H9 (cell line): ENCODE results near the gene PLCB1. TPM values are rescaled to one million over a fixed set of nuclear protein-coding genes. Genes with fewer than 3 reads are reported as not detected.

ENCODE experiments used
- DNase-seq: peaks from one replicate; pipeline ENCODE4 v3.0.0-alpha.2; 2017
- H2AFZ ChIP-seq: one replicate; pipeline ENCODE4 v1.6.1; 2013; ENCODE audit warnings: mild to moderate bottlenecking, low read length, control low read depth, moderate library complexity
- H2AK5ac ChIP-seq: 2 replicates; pipeline ENCODE4 v1.6.1; 2013; ENCODE audit warnings: low read length, control low read depth, mixed read lengths; ENCODE audit not compliant: insufficient read length
- H2BK120ac ChIP-seq: one replicate; pipeline ENCODE4 v1.6.1; 2013; ENCODE audit warnings: low read depth, mild to moderate bottlenecking, low read length, control low read depth, inconsistent platforms; ENCODE audit not compliant: poor library complexity, severe bottlenecking
- H2BK12ac ChIP-seq: 2 replicates; pipeline ENCODE4 v1.6.1; 2013; ENCODE audit warnings: low read length, control low read depth, mixed read lengths, low read depth; ENCODE audit not compliant: insufficient read length
- H2BK15ac ChIP-seq: 2 replicates; pipeline ENCODE4 v1.6.1; 2013; ENCODE audit warnings: low read depth, low read length, control low read depth
- H2BK20ac ChIP-seq: one replicate; pipeline ENCODE4 v1.6.1; 2013; ENCODE audit warnings: low read depth, mild to moderate bottlenecking, low read length, control low read depth, inconsistent platforms; ENCODE audit not compliant: poor library complexity, severe bottlenecking
- H2BK5ac ChIP-seq: 2 replicates; pipeline ENCODE4 v1.6.1; 2013; ENCODE audit warnings: low read length, control low read depth, mixed read lengths; ENCODE audit not compliant: insufficient read length
- H3K14ac ChIP-seq: 2 replicates; pipeline ENCODE4 v1.6.1; 2013; ENCODE audit warnings: low read length, control low read depth; ENCODE audit not compliant: insufficient read depth
- H3K18ac ChIP-seq: 2 replicates; pipeline ENCODE4 v1.6.1; 2013; ENCODE audit warnings: low read depth, mild to moderate bottlenecking, mixed read lengths, low read length, control low read depth; ENCODE audit not compliant: insufficient read length
- H3K23ac ChIP-seq: 2 replicates; pipeline ENCODE4 v1.6.1; 2013; ENCODE audit warnings: low read length, control low read depth, mixed read lengths, low read depth; ENCODE audit not compliant: insufficient read length
- H3K23me2 ChIP-seq: 2 replicates; pipeline ENCODE4 v1.6.1; 2013; ENCODE audit warnings: low read depth, mild to moderate bottlenecking, mixed read lengths, low read length, control low read depth; ENCODE audit not compliant: insufficient read length, poor library complexity, severe bottlenecking
- H3K27ac ChIP-seq: 2 replicates; pipeline ENCODE4 v1.5.1; 2013; ENCODE audit warnings: low read length, control low read depth, mixed read lengths, low read depth; ENCODE audit not compliant: insufficient read length
- H3K27me3 ChIP-seq: 2 replicates; pipeline ENCODE4 v1.6.1; 2013; ENCODE audit warnings: low read length, control low read depth, inconsistent platforms; ENCODE audit not compliant: insufficient read depth
- H3K4ac ChIP-seq: 2 replicates; pipeline ENCODE4 v1.6.1; 2013; ENCODE audit warnings: low read depth, mild to moderate bottlenecking, control low read depth, inconsistent platforms, low read length, moderate library complexity
- H3K4me1 ChIP-seq: 2 replicates; pipeline ENCODE4 v1.6.1; 2013; ENCODE audit warnings: low read length, control low read depth, inconsistent platforms; ENCODE audit not compliant: insufficient read depth
- H3K4me2 ChIP-seq: 2 replicates; pipeline ENCODE4 v1.6.1; 2013; ENCODE audit warnings: low read length, control low read depth, mixed read lengths; ENCODE audit not compliant: insufficient read length, insufficient read depth
- H3K56ac ChIP-seq: 2 replicates; pipeline ENCODE4 v1.6.1; 2013; ENCODE audit warnings: low read depth, mild to moderate bottlenecking, mixed read lengths, low read length, control low read depth; ENCODE audit not compliant: insufficient read length
- H3K79me1 ChIP-seq: 2 replicates; pipeline ENCODE4 v1.6.1; 2013; ENCODE audit warnings: low read depth, mild to moderate bottlenecking, moderate library complexity, low read length, control low read depth, inconsistent platforms; ENCODE audit not compliant: insufficient read depth, poor library complexity, severe bottlenecking
- H3K79me2 ChIP-seq: 2 replicates; pipeline ENCODE4 v1.6.1; 2013; ENCODE audit warnings: low read length, control low read depth, inconsistent platforms; ENCODE audit not compliant: insufficient read depth
- H3K9ac ChIP-seq: 2 replicates; pipeline ENCODE4 v1.6.1; 2013; ENCODE audit warnings: low read length, control low read depth, mixed read lengths; ENCODE audit not compliant: insufficient read length; ENCODE audit errors: extremely low read depth
- H3K9me3 ChIP-seq: one replicate; pipeline ENCODE4 v1.6.1; 2013; ENCODE audit warnings: low read depth, low read length, inconsistent platforms; ENCODE audit not compliant: control insufficient read depth
- H3T11ph ChIP-seq: one replicate; pipeline ENCODE4 v1.6.1; 2013; ENCODE audit warnings: mild to moderate bottlenecking, low read length, control low read depth, inconsistent platforms
- H4K20me1 ChIP-seq: one replicate; pipeline ENCODE4 v1.6.1; 2013; ENCODE audit not compliant: control insufficient read depth, insufficient read length, insufficient read depth
- H4K5ac ChIP-seq: 2 replicates; pipeline ENCODE4 v1.6.1; 2013; ENCODE audit warnings: low read depth, mild to moderate bottlenecking, mixed read lengths, low read length, control low read depth; ENCODE audit not compliant: insufficient read length
- H4K8ac ChIP-seq: replicated peaks from 2 replicates; pipeline ENCODE4 v1.6.1; 2013; ENCODE audit warnings: low read length, control low read depth, mixed read lengths, low read depth; ENCODE audit not compliant: insufficient read length
- H4K91ac ChIP-seq: 2 replicates; pipeline ENCODE4 v1.6.1; 2013; ENCODE audit warnings: low read depth, mild to moderate bottlenecking, moderate library complexity, mixed read lengths, low read length, control low read depth; ENCODE audit not compliant: insufficient read length
- H3K27ac Mint-ChIP-seq, 3 experiments: 2 replicates in 2 of 3; 3 replicates in 1 of 3; pipeline ENCODE4 v1.8.0; 2020 to 2021; ENCODE audit warnings: mixed read lengths in 3 of 3, mild to moderate bottlenecking in 1 of 3, moderate library complexity in 1 of 3
- H3K27me3 Mint-ChIP-seq: 2 replicates; pipeline ENCODE4 v1.8.0; 2021; ENCODE audit warnings: low read depth, mild to moderate bottlenecking, moderate library complexity, mixed read lengths
- H3K36me3 Mint-ChIP-seq, 3 experiments: 2 replicates in 2 of 3; 3 replicates in 1 of 3; pipeline ENCODE4 v1.8.0; 2020 to 2021; ENCODE audit warnings: low read depth in 3 of 3, mixed read lengths in 3 of 3; ENCODE audit not compliant: insufficient read depth in 1 of 3
- H3K4me1 Mint-ChIP-seq, 2 experiments: 2 replicates each; pipeline ENCODE4 v1.8.0; 2020; ENCODE audit warnings: mixed read lengths in 2 of 2
- H3K4me3 Mint-ChIP-seq, 2 experiments: 2 replicates in 1 of 2; 3 replicates in 1 of 2; pipeline ENCODE4 v1.8.0; 2020 to 2021; ENCODE audit warnings: mild to moderate bottlenecking in 2 of 2, mixed read lengths in 2 of 2, moderate library complexity in 1 of 2
- H3K9me3 Mint-ChIP-seq, 2 experiments: 2 replicates in 1 of 2; 3 replicates in 1 of 2; pipeline ENCODE4 v1.8.0; 2020; ENCODE audit warnings: mild to moderate bottlenecking in 2 of 2, mixed read lengths in 2 of 2, moderate library complexity in 1 of 2
- WGBS: extraction: QIAGEN DNeasy Blood & Tissue Kit; methylation state at CpG from one replicate; pipeline ENCODE4 v1.1.7; 2013; ENCODE audit warnings: missing lambda C conversion rate, low lambda C conversion rate, mixed read lengths; ENCODE audit not compliant: insufficient read length; ENCODE audit errors: extremely low coverage; 5-methylcytosine and 5-hydroxymethylcytosine counted together
- total RNA-seq: library from RNA; stranded (reverse); gene quantifications from 2 replicates; pipeline ENCODE4 v1.2.1, GENCODE V29; 2021
- TF ChIP-seq, protein P1 (sequence below): fragments of 200-600 bp; sonication (generic); conservative IDR thresholded peaks from 3 replicates; pipeline ENCODE4 v1.8.0; 2021; ENCODE audit warnings: antibody characterized with exemption, mild to moderate bottlenecking

Gene PLCB1
- total RNA-seq, 1 experiment from 2014 or later, result 11.5 TPM

DNA sequence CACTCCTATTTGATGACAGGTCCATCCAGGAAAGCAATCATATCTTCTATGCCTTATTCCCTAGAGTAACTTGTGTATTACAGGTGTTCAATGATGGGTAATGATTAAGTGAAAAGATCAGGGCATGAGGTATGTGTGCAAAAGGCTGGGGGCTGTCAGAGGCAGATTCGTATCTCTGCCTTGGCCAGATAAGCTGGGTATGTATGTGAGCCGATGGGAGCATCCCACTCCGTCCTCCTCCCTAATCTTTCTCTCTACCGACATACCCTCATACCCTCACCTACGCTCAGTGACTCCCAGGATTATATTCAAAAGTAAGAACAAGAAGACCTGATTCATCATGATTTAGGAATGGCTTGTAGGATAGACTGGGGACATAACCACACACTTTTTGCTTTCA is 238.7 kb downstream of the PLCB1 start:
- H3K4me1 ChIP-seq, result no peaks in the 10 kb centered on the region
- no peak overlapping the region for H3K27ac ChIP-seq
- no peaks in the 10 kb centered on the region for H3K23me2 ChIP-seq
- H3K9me3 ChIP-seq, result no peaks in the 10 kb centered on the region
- no peak overlapping the region for H4K5ac ChIP-seq
- no peak overlapping the region for H2BK12ac ChIP-seq
- H4K91ac ChIP-seq, result no peak overlapping the region
- no peak overlapping the region for H2BK120ac ChIP-seq
- no peak overlapping the region for H3K4me2 ChIP-seq
- H4K20me1 ChIP-seq, result no peaks in the 10 kb centered on the region
- H3K9ac ChIP-seq, result no peak overlapping the region
- Mint-ChIP-seq H3K9me3 (no peaks in the 10 kb centered on the region), H3K27ac (no peak overlapping the region), H3K4me1 (peaks cover 3 to 6% of the 10 kb centered on the region in 2 experiments; a peak in 3 of 4 replicates), H3K27me3 (no peaks in the 10 kb centered on the region), H3K36me3 (no peaks in the 10 kb centered on the region), H3K4me3 (no peak overlapping the region)
- no peak overlapping the region for H3K4ac ChIP-seq
- no peak overlapping the region for H3T11ph ChIP-seq
- H3K27me3 ChIP-seq, result no peaks in the 10 kb centered on the region
- no peak overlapping the region for H4K8ac ChIP-seq
- H3K14ac ChIP-seq, result no peak overlapping the region
- H2BK15ac ChIP-seq, result no peak overlapping the region
- no peak overlapping the region for H2AK5ac ChIP-seq
- no peaks in the 10 kb centered on the region for H3K79me2 ChIP-seq
- no peak overlapping the region for H3K23ac ChIP-seq
- DNase-seq, result no peak
- H3K18ac ChIP-seq, result no peak overlapping the region
- no peak overlapping the region for H3K56ac ChIP-seq
- TF ChIP-seq, protein P1, sequence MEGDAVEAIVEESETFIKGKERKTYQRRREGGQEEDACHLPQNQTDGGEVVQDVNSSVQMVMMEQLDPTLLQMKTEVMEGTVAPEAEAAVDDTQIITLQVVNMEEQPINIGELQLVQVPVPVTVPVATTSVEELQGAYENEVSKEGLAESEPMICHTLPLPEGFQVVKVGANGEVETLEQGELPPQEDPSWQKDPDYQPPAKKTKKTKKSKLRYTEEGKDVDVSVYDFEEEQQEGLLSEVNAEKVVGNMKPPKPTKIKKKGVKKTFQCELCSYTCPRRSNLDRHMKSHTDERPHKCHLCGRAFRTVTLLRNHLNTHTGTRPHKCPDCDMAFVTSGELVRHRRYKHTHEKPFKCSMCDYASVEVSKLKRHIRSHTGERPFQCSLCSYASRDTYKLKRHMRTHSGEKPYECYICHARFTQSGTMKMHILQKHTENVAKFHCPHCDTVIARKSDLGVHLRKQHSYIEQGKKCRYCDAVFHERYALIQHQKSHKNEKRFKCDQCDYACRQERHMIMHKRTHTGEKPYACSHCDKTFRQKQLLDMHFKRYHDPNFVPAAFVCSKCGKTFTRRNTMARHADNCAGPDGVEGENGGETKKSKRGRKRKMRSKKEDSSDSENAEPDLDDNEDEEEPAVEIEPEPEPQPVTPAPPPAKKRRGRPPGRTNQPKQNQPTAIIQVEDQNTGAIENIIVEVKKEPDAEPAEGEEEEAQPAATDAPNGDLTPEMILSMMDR, result no peak
- H3K79me1 ChIP-seq, result no peaks in the 10 kb centered on the region
- WGBS, result no CpG with 5 or more reads among the region's 5 CpGs
- H2BK5ac ChIP-seq, result no peak overlapping the region
- H2AFZ ChIP-seq, result no peak overlapping the region
- H2BK20ac ChIP-seq, result no peak overlapping the region
